ENCODE results near the gene TRIP11.

The TRIP11 gene

DNA sequence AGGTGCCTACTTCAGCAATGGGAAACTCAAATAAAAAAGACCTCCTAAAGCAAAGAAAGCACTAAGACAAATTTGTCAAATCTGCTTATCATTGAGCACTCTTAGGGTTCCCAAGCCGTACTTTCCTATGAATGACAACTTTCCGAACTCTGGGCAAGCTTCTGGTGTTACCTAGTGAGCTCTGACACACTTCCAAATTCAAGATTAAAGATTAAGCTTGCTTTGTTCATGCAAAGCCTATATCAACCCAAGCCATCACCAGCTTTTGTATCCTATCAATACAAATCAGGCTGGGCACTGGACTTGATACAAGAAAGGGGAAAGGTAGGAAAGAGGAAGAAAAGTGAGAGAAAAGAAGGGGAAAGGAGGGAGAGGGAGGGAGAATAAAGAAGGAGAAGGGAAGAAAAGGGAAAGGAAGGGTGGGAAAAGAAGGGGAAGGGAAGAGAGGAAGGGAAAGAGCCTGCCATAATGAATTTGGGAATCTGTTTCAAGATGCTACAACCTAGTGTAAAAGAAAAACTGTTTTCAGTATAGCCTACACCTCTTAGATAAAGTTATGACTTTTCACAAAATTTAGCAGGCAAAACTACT is 68.6 kb downstream of the TRIP11 start:
- TF ChIP-seq EGR1 (IDR thresholded peaks at IDR 0.05) (no peak), CREB1 (IDR thresholded peaks at IDR 0.05; ENCODE audit: low read depth) (no peak), FOXM1 (IDR thresholded peaks at IDR 0.05; ENCODE audit: borderline replicate concordance, low read depth) (no peak), EP300 (IDR thresholded peaks at IDR 0.05; ENCODE audit: borderline replicate concordance) (no peak), TCF12 (IDR thresholded peaks at IDR 0.05; ENCODE audit: low read depth) (no peak), CEBPB (IDR thresholded peaks at IDR 0.05) (no peak), ZBTB7A (IDR thresholded peaks at IDR 0.05; ENCODE audit: low read depth) (no peak), USF1 (IDR thresholded peaks at IDR 0.05) (no peak), NFIC (IDR thresholded peaks at IDR 0.05) (no peak), YY1 (IDR thresholded peaks at IDR 0.05; ENCODE audit: low read depth) (no peak), TAF1 (IDR thresholded peaks at IDR 0.05; ENCODE audit: low read depth) (no peak)
- TF ChIP-seq, protein P1, sequence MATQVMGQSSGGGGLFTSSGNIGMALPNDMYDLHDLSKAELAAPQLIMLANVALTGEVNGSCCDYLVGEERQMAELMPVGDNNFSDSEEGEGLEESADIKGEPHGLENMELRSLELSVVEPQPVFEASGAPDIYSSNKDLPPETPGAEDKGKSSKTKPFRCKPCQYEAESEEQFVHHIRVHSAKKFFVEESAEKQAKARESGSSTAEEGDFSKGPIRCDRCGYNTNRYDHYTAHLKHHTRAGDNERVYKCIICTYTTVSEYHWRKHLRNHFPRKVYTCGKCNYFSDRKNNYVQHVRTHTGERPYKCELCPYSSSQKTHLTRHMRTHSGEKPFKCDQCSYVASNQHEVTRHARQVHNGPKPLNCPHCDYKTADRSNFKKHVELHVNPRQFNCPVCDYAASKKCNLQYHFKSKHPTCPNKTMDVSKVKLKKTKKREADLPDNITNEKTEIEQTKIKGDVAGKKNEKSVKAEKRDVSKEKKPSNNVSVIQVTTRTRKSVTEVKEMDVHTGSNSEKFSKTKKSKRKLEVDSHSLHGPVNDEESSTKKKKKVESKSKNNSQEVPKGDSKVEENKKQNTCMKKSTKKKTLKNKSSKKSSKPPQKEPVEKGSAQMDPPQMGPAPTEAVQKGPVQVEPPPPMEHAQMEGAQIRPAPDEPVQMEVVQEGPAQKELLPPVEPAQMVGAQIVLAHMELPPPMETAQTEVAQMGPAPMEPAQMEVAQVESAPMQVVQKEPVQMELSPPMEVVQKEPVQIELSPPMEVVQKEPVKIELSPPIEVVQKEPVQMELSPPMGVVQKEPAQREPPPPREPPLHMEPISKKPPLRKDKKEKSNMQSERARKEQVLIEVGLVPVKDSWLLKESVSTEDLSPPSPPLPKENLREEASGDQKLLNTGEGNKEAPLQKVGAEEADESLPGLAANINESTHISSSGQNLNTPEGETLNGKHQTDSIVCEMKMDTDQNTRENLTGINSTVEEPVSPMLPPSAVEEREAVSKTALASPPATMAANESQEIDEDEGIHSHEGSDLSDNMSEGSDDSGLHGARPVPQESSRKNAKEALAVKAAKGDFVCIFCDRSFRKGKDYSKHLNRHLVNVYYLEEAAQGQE (IDR thresholded peaks at IDR 0.05; ENCODE audit: low read depth): no peak
- TF ChIP-seq, protein P2, sequence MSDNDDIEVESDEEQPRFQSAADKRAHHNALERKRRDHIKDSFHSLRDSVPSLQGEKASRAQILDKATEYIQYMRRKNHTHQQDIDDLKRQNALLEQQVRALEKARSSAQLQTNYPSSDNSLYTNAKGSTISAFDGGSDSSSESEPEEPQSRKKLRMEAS (IDR thresholded peaks at IDR 0.05): no peak

DNA sequence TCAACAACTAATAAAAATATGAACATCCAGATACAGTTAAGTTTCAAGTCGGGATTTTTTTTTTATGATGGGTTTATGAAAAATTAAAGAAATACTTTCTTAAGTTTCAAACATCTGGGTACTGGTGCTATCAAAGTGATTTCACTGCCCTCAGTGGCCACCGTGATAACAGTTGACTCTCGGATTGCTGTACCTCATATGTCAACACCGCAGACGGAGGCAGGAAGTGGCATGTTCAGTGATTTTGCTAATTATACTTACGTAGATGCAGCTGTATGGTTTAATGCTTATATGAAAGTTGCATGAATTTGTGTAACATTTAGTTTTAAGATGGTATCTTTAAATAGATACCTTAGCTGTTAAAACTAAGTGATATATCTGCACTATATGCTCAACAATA is 71.6 kb downstream of the TRIP11 start:
- TF ChIP-seq CREB1 (IDR thresholded peaks at IDR 0.05; ENCODE audit: low read depth) (no peak), YY1 (IDR thresholded peaks at IDR 0.05; ENCODE audit: low read depth) (no peak), USF1 (IDR thresholded peaks at IDR 0.05) (no peak), FOXM1 (IDR thresholded peaks at IDR 0.05; ENCODE audit: borderline replicate concordance, low read depth) (no peak), TCF12 (IDR thresholded peaks at IDR 0.05; ENCODE audit: low read depth) (no peak)
- TF ChIP-seq, protein P1 (IDR thresholded peaks at IDR 0.05; ENCODE audit: low read depth): no peak

DNA sequence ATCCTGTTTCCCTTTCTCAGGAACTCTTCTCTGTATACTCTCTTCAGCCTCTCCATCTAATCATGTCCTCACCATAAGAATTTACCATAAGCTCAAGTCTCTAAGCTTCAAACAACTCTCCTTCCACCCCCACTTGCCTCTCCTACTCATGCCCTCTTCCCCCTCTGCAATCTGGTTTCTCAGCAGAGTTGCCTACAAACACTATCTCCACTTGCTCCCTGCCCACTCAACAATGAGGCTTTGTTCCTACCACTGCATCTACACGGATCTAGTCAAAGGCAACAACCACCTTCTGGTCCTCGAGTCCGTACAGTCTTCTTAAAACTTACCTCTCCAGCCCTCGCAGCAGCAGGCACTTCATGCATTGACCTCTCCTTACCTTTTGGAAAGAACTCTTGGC is 75.1 kb downstream of the TRIP11 start:
- no peak for TF ChIP-seq TAF1 (IDR thresholded peaks at IDR 0.05; ENCODE audit: low read depth)
- no peak for TF ChIP-seq EGR1 (IDR thresholded peaks at IDR 0.05)
- TF ChIP-seq, protein P2 (IDR thresholded peaks at IDR 0.05): no peak
- TF ChIP-seq ZBTB7A (IDR thresholded peaks at IDR 0.05; ENCODE audit: low read depth): no peak
- no peak for TF ChIP-seq FOXM1 (IDR thresholded peaks at IDR 0.05; ENCODE audit: borderline replicate concordance, low read depth)
- no peak for TF ChIP-seq NFIC (IDR thresholded peaks at IDR 0.05)

GRCh38 chr14:91964011-91964410 is 75.8 kb downstream of the TRIP11 start:
- TF ChIP-seq TEAD4 (IDR thresholded peaks at IDR 0.05) (no peak), TCF12 (IDR thresholded peaks at IDR 0.05; ENCODE audit: low read depth) (no peak), CEBPB (IDR thresholded peaks at IDR 0.05) (no peak), ZBTB7A (IDR thresholded peaks at IDR 0.05; ENCODE audit: low read depth) (no peak), EGR1 (IDR thresholded peaks at IDR 0.05) (no peak)

- TF ChIP-seq ZBTB7A (IDR thresholded peaks at IDR 0.05; ENCODE audit: low read depth) (no peak), TCF12 (IDR thresholded peaks at IDR 0.05; ENCODE audit: low read depth) (no peak), YY1 (IDR thresholded peaks at IDR 0.05; ENCODE audit: low read depth) (no peak), EGR1 (IDR thresholded peaks at IDR 0.05) (no peak), EP300 (IDR thresholded peaks at IDR 0.05; ENCODE audit: borderline replicate concordance) (no peak), FOXM1 (IDR thresholded peaks at IDR 0.05; ENCODE audit: borderline replicate concordance, low read depth) (no peak), RAD21 (IDR thresholded peaks at IDR 0.05; ENCODE audit: low read depth) (no peak)
- TF ChIP-seq, protein P2 (IDR thresholded peaks at IDR 0.05): no peak
- TF ChIP-seq, protein P1 (IDR thresholded peaks at IDR 0.05; ENCODE audit: low read depth): no peak
These were observed 76.4 kb downstream of the TRIP11 start for GRCh38 chr14:91963465-91963864.

Data from Ishikawa (cell line).